MCF 10A (cell line): ENCODE measurements around the gene CMC2. TPM values are rescaled to one million over a fixed set of nuclear protein-coding genes. Genes with fewer than 3 reads are reported as not detected.

Source experiments
- Bru-seq: library from RNA; stranded (reverse); fragments of 400-500 nt; gene quantifications from one replicate; lab custom pipeline; 2021; lab: Mats Ljungman, UMichigan
- BruChase-seq, 2 experiments: library from RNA; stranded (reverse); fragments of 400-500 nt; gene quantifications; one replicate each; lab custom pipeline; 2021; lab: Mats Ljungman, UMichigan
- BruUV-seq: library from RNA; stranded (reverse); fragments of 400-500 nt; replicated peaks from 2 replicates; lab custom pipeline; 2021; lab: Mats Ljungman, UMichigan
- CTCF ChIA-PET: fragments of 300-600 bp; sonication (Branson Sonifier 250); formaldehyde crosslinking; extraction: SDS; loops from one replicate; lab custom pipeline; 2021; ENCODE audit warnings: antibody characterized with exemption, inconsistent platforms; lab: Yijun Ruan, JAX
- POLR2A ChIA-PET: fragments of 300-600, 350-650 bp; sonication (Branson Sonifier 250); formaldehyde crosslinking; extraction: SDS; loops from one replicate; lab custom pipeline; 2020; ENCODE audit warnings: antibody characterized with exemption, inconsistent platforms; lab: Yijun Ruan, JAX
- DNase-seq: peaks from one replicate; pipeline ENCODE4 v3.0.0-alpha.2; 2018; ENCODE audit not compliant: unreplicated experiment
- H3K27ac Mint-ChIP-seq: one replicate; pipeline ENCODE4 v1.8.0; 2022; ENCODE audit warnings: mild to moderate bottlenecking, low read depth, mixed read lengths; ENCODE audit not compliant: unreplicated experiment
- H3K27me3 Mint-ChIP-seq: one replicate; pipeline ENCODE4 v1.8.0; 2022; ENCODE audit warnings: mixed read lengths; ENCODE audit not compliant: insufficient read depth, unreplicated experiment
- H3K36me3 Mint-ChIP-seq: one replicate; pipeline ENCODE4 v1.8.0; 2022; ENCODE audit warnings: mild to moderate bottlenecking, moderate library complexity, mixed read lengths; ENCODE audit not compliant: insufficient read depth, unreplicated experiment
- H3K4me1 Mint-ChIP-seq: one replicate; pipeline ENCODE4 v1.8.0; 2022; ENCODE audit warnings: mixed read lengths; ENCODE audit not compliant: insufficient read depth, unreplicated experiment
- H3K4me3 Mint-ChIP-seq: one replicate; pipeline ENCODE4 v1.8.0; 2022; ENCODE audit warnings: mild to moderate bottlenecking, moderate library complexity, mixed read lengths; ENCODE audit not compliant: unreplicated experiment
- H3K9me3 Mint-ChIP-seq: one replicate; pipeline ENCODE4 v1.8.0; 2022; ENCODE audit warnings: mixed read lengths; ENCODE audit not compliant: unreplicated experiment
- intact Hi-C: fragments of 100-400 bp; cut with micrococcal nuclease; formaldehyde crosslinking; loops from 2 replicates; pipeline ENCODE4 v1.14.1; 2022
- long read RNA-seq: library from polyadenylated mRNA; stranded (forward); transcript quantifications from one replicate; pipeline ENCODE4 v2.0.0, GENCODE V29; 2022
- total RNA-seq: library from RNA; stranded (reverse); gene quantifications from 2 replicates; pipeline ENCODE4 v1.2.3, GENCODE V29; 2022
- TF ChIP-seq, protein P1 (sequence below): fragments of 200-600 bp; IDR thresholded peaks from one replicate; pipeline ENCODE4 v1.8.0; 2022; ENCODE audit warnings: antibody characterized with exemption, mild to moderate bottlenecking; ENCODE audit not compliant: unreplicated experiment

The CMC2 gene
- 83.0 and 102 TPM in 2 replicates for total RNA-seq
- Bru-seq, nascent RNA = percentile 68 among the genes with signal in this experiment
- percentile 62 among the genes with signal in this experiment for BruChase-seq, experiment 1, labeled RNA remaining after a 6-hour chase
- percentile 72 among the genes with signal in this experiment for BruChase-seq, experiment 2, labeled RNA remaining after a 2-hour chase
- long read RNA-seq, full-length matches to known transcripts = 129 of 196 reads
- long read RNA-seq, partial matches to known transcripts = 0 of 196 reads
- long read RNA-seq, other reads (novel, unspliced or antisense) = 67 of 196 reads

DNA sequence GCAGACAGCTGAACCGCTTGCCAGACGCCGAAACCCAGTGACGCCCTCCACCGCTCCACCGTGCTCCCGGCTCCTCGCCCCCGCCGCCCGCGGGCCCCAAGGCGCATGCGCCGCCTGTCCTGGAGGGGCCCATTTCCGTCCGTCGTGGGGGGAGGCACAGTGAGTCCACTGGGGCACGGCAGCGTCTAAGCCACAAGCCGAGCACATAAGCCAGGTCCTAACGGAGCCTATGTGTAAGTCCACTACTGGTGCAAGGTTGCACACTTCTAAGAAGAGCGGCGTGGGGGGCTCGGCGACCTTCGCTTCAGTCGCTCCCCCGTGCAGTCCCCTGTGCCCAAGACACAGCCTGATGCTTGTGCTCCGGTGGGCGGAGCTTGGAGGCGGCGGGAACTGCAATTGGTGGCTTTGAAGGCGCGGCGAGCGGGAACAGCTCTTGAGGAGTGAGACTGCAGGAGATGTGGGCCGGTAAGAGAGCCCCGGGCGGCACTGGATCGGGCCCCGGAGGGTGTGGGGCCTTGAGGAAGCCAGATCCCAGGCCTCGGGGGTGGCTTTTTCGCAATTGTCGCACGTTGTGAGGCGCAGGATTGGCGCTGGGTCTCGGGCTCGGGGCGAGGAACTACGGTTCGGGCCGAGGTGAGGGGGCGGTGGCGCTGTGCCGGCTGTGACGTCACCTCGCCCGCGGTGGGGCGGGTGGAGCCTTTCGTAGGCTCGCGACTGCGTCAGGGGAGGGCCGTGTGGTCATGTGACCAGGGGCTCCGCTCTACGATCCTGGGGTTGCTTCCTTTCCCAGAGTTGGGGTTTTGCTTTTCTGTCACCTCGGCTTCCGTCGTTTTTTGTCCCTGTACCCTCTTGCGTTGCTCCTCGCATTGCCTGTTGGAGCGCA, at the start of gene CMC2, which contains the start of gene CENPN:
CMC2 (minus strand) TSS at position 73 of the 883 bp plus-strand sequence. CDS start 9,491 bp downstream, outside the sequence.
CENPN (plus strand) TSS at position 402 of the 883 bp plus-strand sequence. CDS start 4,726 bp downstream, outside the sequence.
- no TSS peak for BruUV-seq
- peak; percentile 98 for DNase-seq
- H3K4me1 Mint-ChIP-seq = peaks cover 38% of the 10 kb centered on the region
- ChIA-PET CTCF (interaction anchor here (0.7 to 4.9 kb wide), 3 partner anchors 28 to 398 kb away, joined by 4 to 67 read pairs (median 5); partner anchors contain the start of gene ATMIN), POLR2A (interaction anchor here (0.6 to 6.3 kb wide), 12 partner anchors 13 to 311 kb away, joined by 3 to 64 read pairs (median 4); partner anchors contain the start of genes ATMIN, C16orf46 and GAN)
- H3K27ac Mint-ChIP-seq = peak within 1 kb of the TSS; percentile 99
- peak within 1 kb of the TSS; percentile 99 for H3K4me3 Mint-ChIP-seq
- no peaks in the 10 kb centered on the region for H3K27me3 Mint-ChIP-seq
- TF ChIP-seq, protein P1, sequence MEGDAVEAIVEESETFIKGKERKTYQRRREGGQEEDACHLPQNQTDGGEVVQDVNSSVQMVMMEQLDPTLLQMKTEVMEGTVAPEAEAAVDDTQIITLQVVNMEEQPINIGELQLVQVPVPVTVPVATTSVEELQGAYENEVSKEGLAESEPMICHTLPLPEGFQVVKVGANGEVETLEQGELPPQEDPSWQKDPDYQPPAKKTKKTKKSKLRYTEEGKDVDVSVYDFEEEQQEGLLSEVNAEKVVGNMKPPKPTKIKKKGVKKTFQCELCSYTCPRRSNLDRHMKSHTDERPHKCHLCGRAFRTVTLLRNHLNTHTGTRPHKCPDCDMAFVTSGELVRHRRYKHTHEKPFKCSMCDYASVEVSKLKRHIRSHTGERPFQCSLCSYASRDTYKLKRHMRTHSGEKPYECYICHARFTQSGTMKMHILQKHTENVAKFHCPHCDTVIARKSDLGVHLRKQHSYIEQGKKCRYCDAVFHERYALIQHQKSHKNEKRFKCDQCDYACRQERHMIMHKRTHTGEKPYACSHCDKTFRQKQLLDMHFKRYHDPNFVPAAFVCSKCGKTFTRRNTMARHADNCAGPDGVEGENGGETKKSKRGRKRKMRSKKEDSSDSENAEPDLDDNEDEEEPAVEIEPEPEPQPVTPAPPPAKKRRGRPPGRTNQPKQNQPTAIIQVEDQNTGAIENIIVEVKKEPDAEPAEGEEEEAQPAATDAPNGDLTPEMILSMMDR = no peak
- intact Hi-C loops = loop anchor here (10.0 kb wide), 1 partner anchor 728 kb away; no protein-coding TSS in a partner anchor
- peaks cover 23% of the 10 kb centered on the region for H3K36me3 Mint-ChIP-seq
- no peaks in the 10 kb centered on the region for H3K9me3 Mint-ChIP-seq

DNA sequence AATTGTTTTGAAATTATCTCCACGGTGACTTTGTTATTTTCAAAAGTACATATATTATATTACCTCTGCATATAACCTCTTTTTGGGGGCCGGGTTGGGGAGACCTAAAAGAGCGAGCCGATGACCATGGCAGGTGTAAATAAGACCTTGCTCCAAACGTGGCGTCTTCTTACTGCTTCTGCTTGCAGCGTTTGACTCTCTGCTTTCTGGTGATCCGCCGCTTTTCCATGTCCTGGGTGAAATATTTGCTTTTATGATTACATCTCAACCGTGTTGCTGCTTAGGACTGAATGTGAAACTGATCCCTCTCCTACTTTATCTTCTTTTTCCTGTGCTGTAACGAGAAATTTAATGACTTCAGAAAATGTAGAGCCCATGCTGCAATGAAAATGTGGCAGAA, 47.1 kb upstream of the CMC2 start:
- Mint-ChIP-seq H3K4me3 (no peak overlapping the region), H3K9me3 (peaks cover 16% of the 10 kb centered on the region), H3K27me3 (no peaks in the 10 kb centered on the region), H3K4me1 (no peaks in the 10 kb centered on the region), H3K36me3 (no peaks in the 10 kb centered on the region), H3K27ac (no peak overlapping the region)
- ChIA-PET POLR2A (no interaction called here), CTCF (no interaction called here)
- intact Hi-C loops = no loop called here
- TF ChIP-seq, protein P1 = no peak
- no peak for DNase-seq
- BruUV-seq = no TSS peak

DNA sequence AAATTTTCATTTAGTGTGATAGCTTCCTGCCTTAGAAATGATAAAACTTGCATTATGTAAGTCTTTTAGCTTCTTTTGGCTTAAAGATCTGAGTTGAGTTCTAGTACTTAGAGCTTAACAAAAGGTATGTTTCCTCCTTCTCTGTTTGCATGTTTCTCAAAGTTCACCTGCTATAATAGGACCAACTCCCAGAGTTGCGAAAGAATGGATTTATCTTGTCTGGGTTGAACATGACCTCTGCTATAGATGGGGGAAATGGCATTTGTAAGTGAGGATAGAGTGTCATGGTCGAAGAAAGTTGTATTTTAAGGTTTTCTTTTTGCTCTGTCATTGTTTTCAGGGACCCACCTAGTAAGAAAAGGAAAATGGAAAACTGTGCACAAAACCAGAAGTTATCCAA, 36.1 kb upstream of the CMC2 start:
- H3K9me3 Mint-ChIP-seq = no peaks in the 10 kb centered on the region
- intact Hi-C loops = no loop called here
- no TSS peak for BruUV-seq
- POLR2A ChIA-PET = no interaction called here
- H3K36me3 Mint-ChIP-seq = peaks cover 60% of the 10 kb centered on the region
- CTCF ChIA-PET = interaction anchor here (0.7 kb wide), 1 partner anchor 30 kb away, joined by 3 read pairs; no protein-coding TSS in a partner anchor
- H3K4me3 Mint-ChIP-seq = no peak overlapping the region
- H3K4me1 Mint-ChIP-seq = peaks cover 5% of the 10 kb centered on the region
- no peak overlapping the region for H3K27ac Mint-ChIP-seq
- TF ChIP-seq, protein P1 = no peak
- H3K27me3 Mint-ChIP-seq = no peaks in the 10 kb centered on the region
- DNase-seq = no peak
